GM18517 (cell line): Measurements from ENCODE around the gene UST.
"Not testable (repeated sequence)": the region's sequence is repeated elsewhere in the genome, so short reads cannot be mapped to it uniquely, and the experiment has no call there.

ENCODE experiments used
- ATAC-seq: cut with Tn5 transposase; IDR thresholded peaks from one replicate; pipeline ENCODE4 v1.9.1; 2021; ENCODE audit warnings: mild to moderate bottlenecking, moderate library complexity; ENCODE audit not compliant: unreplicated experiment

UST gene

GRCh38 chr6:149027484-149027883, 280.7 kb downstream of the UST start:
- no peak for ATAC-seq

- no peak for ATAC-seq
Observed at GRCh38 chr6:149028767-149029405, 282.1 kb downstream of the UST start.

- ATAC-seq, result no peak
Observed at GRCh38 chr6:149031201-149031858, 284.5 kb downstream of the UST start.

GRCh38 chr6:149031859-149032598, 285.2 kb downstream of the UST start:
- ATAC-seq, result peak; percentile 20

- peak; percentile 87 for ATAC-seq
Observed at GRCh38 chr6:149032599-149033405, 286.0 kb downstream of the UST start.

GRCh38 chr6:149033454-149033853, 286.6 kb downstream of the UST start:
- no peak for ATAC-seq

- no peak for ATAC-seq
Observed at GRCh38 chr6:149035766-149036165, 288.9 kb downstream of the UST start.

- no peak for ATAC-seq
Observed at GRCh38 chr6:149037051-149037671, 290.3 kb downstream of the UST start.

GRCh38 chr6:149039025-149039424, 292.2 kb downstream of the UST start:
- ATAC-seq, result not testable (repeated sequence)

- no peak for ATAC-seq
Observed at GRCh38 chr6:149041953-149042352, 295.1 kb downstream of the UST start.

GRCh38 chr6:149043476-149044130, 296.8 kb downstream of the UST start:
- ATAC-seq, result no peak

GRCh38 chr6:149044528-149044927, 297.7 kb downstream of the UST start:
- no peak for ATAC-seq

- ATAC-seq, result peak; percentile 50
Observed at GRCh38 chr6:149045404-149045803, 298.6 kb downstream of the UST start.

GRCh38 chr6:149046164-149046821, 299.5 kb downstream of the UST start:
- ATAC-seq, result no peak

- ATAC-seq, result peak; percentile 81
Observed at GRCh38 chr6:149046822-149047246, 300.0 kb downstream of the UST start.

GRCh38 chr6:149049230-149049629, 302.4 kb downstream of the UST start:
- no peak for ATAC-seq

GRCh38 chr6:149050160-149050559, 303.3 kb downstream of the UST start:
- ATAC-seq, result no peak

GRCh38 chr6:149052350-149053106, 305.7 kb downstream of the UST start:
- ATAC-seq, result no peak
